ENCODE data around the gene EHD4. TPM values are rescaled to one million over a fixed set of nuclear protein-coding genes. Genes with fewer than 3 reads are reported as not detected.

The EHD4 gene
- total and polyA plus RNA-seq, 9 of the 15 experiments (the other 6 are each of a cell fraction or from before 2014, with no cell fraction given), result 0.89 to 10.3 (median 6.4) TPM

DNA sequence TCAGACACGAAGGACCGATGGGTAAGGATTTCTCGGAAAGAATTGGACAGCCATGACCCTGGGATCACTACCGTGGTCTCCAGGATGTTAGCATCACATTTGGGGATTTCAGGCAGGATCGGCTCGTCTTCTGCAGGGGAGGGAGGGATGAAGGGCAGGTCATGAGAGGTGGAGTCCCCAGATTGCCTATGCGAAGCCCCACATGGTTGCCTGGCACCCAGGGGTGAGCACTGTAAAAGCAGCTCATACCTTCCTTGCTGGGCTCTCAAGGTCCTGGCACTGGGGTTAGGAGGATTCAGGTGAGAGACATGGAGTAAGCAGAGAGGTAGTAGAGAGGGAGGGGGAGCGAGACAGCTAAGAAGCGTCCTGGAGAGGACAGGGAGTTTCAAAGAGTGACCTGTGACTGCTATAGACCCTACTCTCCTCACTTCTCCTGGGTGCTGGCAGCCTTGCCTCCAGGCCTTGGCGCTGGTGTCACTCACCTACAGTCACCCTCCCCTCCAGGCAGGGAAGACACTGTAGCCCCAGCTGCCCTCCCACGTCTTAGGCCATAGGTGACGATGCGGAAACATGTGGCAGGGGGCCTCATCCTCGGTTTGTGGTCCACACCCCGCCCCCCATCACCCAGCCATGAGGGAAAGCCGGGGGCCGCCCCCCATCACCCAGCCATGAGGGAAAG, 15.0 kb upstream of the EHD4 start:
- TF ChIP-seq ZNF184 (CRISPR knock-in tag; IDR thresholded peaks at IDR 0.05), result no peak
- TF ChIP-seq SNIP1 (IDR thresholded peaks at IDR 0.05; ENCODE audit: low read depth), result no peak
- no peak for TF ChIP-seq ZNF133 (CRISPR knock-in tag; IDR thresholded peaks at IDR 0.05)
- TF ChIP-seq TEAD2 (tag; IDR thresholded peaks at IDR 0.05), result no peak
- no peak for TF ChIP-seq L3MBTL2 (IDR thresholded peaks at IDR 0.05)
- TF ChIP-seq ZNF354B (CRISPR knock-in tag; IDR thresholded peaks at IDR 0.05), result no peak
- no peak for TF ChIP-seq SPI1 (IDR thresholded peaks at IDR 0.05; ENCODE audit: borderline replicate concordance, low read depth, low read length)
- TF ChIP-seq LEF1 (IDR thresholded peaks at IDR 0.05), result no peak
- TF ChIP-seq, protein P1, sequence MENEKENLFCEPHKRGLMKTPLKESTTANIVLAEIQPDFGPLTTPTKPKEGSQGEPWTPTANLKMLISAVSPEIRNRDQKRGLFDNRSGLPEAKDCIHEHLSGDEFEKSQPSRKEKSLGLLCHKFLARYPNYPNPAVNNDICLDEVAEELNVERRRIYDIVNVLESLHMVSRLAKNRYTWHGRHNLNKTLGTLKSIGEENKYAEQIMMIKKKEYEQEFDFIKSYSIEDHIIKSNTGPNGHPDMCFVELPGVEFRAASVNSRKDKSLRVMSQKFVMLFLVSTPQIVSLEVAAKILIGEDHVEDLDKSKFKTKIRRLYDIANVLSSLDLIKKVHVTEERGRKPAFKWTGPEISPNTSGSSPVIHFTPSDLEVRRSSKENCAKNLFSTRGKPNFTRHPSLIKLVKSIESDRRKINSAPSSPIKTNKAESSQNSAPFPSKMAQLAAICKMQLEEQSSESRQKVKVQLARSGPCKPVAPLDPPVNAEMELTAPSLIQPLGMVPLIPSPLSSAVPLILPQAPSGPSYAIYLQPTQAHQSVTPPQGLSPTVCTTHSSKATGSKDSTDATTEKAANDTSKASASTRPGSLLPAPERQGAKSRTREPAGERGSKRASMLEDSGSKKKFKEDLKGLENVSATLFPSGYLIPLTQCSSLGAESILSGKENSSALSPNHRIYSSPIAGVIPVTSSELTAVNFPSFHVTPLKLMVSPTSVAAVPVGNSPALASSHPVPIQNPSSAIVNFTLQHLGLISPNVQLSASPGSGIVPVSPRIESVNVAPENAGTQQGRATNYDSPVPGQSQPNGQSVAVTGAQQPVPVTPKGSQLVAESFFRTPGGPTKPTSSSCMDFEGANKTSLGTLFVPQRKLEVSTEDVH (IDR thresholded peaks at IDR 0.05; ENCODE audit: low read depth, partially characterized antibody), result no peak
- no peak for TF ChIP-seq PHF8 (IDR thresholded peaks at IDR 0.05; ENCODE audit: borderline replicate concordance, low read length)
- TF ChIP-seq TAF7 (tag; IDR thresholded peaks at IDR 0.05), result no peak
- no peak for TF ChIP-seq IFI16 (CRISPR knock-in tag; IDR thresholded peaks at IDR 0.05)
- TF ChIP-seq, protein P2, sequence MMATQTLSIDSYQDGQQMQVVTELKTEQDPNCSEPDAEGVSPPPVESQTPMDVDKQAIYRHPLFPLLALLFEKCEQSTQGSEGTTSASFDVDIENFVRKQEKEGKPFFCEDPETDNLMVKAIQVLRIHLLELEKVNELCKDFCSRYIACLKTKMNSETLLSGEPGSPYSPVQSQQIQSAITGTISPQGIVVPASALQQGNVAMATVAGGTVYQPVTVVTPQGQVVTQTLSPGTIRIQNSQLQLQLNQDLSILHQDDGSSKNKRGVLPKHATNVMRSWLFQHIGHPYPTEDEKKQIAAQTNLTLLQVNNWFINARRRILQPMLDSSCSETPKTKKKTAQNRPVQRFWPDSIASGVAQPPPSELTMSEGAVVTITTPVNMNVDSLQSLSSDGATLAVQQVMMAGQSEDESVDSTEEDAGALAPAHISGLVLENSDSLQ (IDR thresholded peaks at IDR 0.05), result no peak
- TF ChIP-seq, protein P3, sequence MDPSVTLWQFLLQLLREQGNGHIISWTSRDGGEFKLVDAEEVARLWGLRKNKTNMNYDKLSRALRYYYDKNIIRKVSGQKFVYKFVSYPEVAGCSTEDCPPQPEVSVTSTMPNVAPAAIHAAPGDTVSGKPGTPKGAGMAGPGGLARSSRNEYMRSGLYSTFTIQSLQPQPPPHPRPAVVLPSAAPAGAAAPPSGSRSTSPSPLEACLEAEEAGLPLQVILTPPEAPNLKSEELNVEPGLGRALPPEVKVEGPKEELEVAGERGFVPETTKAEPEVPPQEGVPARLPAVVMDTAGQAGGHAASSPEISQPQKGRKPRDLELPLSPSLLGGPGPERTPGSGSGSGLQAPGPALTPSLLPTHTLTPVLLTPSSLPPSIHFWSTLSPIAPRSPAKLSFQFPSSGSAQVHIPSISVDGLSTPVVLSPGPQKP (CRISPR knock-in tag; IDR thresholded peaks at IDR 0.05), result no peak
- no peak for TF ChIP-seq XRCC3 (IDR thresholded peaks at IDR 0.05)
- no peak for TF ChIP-seq ZNF830 (CRISPR knock-in tag; IDR thresholded peaks at IDR 0.05)
- no peak for TF ChIP-seq RBM34 (IDR thresholded peaks at IDR 0.05; ENCODE audit: borderline replicate concordance, insufficient read depth, low read length)
- no peak for TF ChIP-seq MXI1 (IDR thresholded peaks at IDR 0.05; ENCODE audit: low read depth, low read length)
- ChIA-PET CTCF (ENCODE audit: low intra/inter-chr PET ratio) (no interaction called here), POLR2A (interaction anchor here (0.7 kb wide), 1 partner anchor 16 kb away, joined by 4 read pairs; the partner anchor contains the start of gene EHD4)
- DNase-seq (ENCODE audit: extremely low read depth in 1 of 4, low spot score in 3 of 4) (no peak), FAIRE-seq (no peak), ATAC-seq (no peak)
- H3K9me3 ChIP-seq (replicated peaks; ENCODE audit: control insufficient read depth, insufficient read depth, low read depth, low read length), result no peaks in the 10 kb centered on the region
- H3K27ac ChIP-seq (ENCODE audit: extremely low read depth, low read depth, low read length), result no peak overlapping the region
- H3K36me3 ChIP-seq (ENCODE audit: control insufficient read depth, insufficient read depth, low read length), result no peaks in the 10 kb centered on the region
- no peak overlapping the region for H3K4me3 ChIP-seq
- H3K4me2 ChIP-seq (ENCODE audit: insufficient read depth, low read length), result no peak overlapping the region
- 4% methylated on average over 15 of the region's 17 CpGs for WGBS (ENCODE audit: insufficient coverage, low coverage, missing lambda C conversion rate)
- peaks cover 36 to 73% of the 10 kb centered on the region in 2 experiments; a peak in 4 of 5 replicates for H3K27me3 ChIP-seq (ENCODE audit: control insufficient read depth in 2 of 2, insufficient read depth in 2 of 2, low read length in 2 of 2)
- H4K20me1 ChIP-seq (replicated peaks; ENCODE audit: control insufficient read depth, insufficient read depth, low read length), result peaks cover 2% of the 10 kb centered on the region; the same call in 1 of the 2 replicates
- H3K79me2 ChIP-seq (ENCODE audit: control insufficient read depth, insufficient read depth, low read length), result no peaks in the 10 kb centered on the region
- intact Hi-C loops (cut with micrococcal nuclease) (loop anchor here (10.0 kb wide), 1 partner anchor 487 kb away; no protein-coding TSS in a partner anchor), in situ Hi-C loops (cut with MboI) (no loop called here)
- peaks cover 0 to 5% of the 10 kb centered on the region in 2 experiments; a peak in 2 of 5 replicates for H3K4me1 ChIP-seq (replicated peaks in 1 of 2; ENCODE audit: control insufficient read depth in 2 of 2, insufficient read depth in 2 of 2, low read length in 2 of 2)
- H3K9me1 ChIP-seq (ENCODE audit: control insufficient read depth, insufficient read depth, low read length), result no peaks in the 10 kb centered on the region
- H3K9ac ChIP-seq (ENCODE audit: insufficient read depth in 1 of 2, low read depth in 2 of 2, low read length in 2 of 2), result no peak overlapping the region
- no TSS peak for BruUV-seq (replicated peaks)
- no peak overlapping the region for H2AFZ ChIP-seq (ENCODE audit: low read depth, low read length)

All from K562 (cell line).